Activated naive CD4-positive, alpha-beta T cell treated with anti-CD3 and anti-CD28 coated beads, Interleukin-2, amount 50 U/mL, for 16 hours (primary cell): ENCODE data around the gene NUDT3.
"Not testable (repeated sequence)": the region's sequence is repeated elsewhere in the genome, so short reads cannot be mapped to it uniquely, and the experiment has no call there.

ENCODE experiments used
- DNase-seq: peaks from one replicate; pipeline ENCODE4 v3.0.0-alpha.2; 2020

The NUDT3 gene

DNA sequence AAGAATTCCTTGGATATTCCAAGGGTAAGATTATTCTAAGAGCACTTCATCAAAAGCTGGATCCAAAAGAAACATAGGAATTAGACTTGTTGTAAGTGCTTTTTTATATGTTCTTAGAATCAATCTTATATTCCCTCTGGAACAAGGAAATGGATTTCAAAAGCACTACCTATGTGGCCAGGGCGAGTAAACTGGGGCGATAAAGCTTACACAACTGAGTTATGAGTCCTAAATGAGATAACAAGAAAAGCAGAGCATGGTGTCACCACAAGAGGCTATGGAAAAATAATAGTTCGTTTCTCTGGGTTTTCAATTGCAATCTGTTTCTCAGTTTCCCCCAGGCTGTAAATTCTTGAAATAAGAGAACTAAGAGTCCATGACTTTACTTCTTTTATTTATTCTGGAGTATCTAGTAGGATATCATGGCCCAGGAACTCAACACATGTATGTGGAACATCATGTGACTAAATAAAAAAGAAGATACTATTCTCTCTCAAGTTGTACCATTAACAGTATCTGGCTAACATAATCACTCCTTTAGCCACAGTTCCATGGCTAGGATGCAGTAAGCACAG is 51.5 kb downstream of the NUDT3 start:
- DNase-seq = no peak

DNA sequence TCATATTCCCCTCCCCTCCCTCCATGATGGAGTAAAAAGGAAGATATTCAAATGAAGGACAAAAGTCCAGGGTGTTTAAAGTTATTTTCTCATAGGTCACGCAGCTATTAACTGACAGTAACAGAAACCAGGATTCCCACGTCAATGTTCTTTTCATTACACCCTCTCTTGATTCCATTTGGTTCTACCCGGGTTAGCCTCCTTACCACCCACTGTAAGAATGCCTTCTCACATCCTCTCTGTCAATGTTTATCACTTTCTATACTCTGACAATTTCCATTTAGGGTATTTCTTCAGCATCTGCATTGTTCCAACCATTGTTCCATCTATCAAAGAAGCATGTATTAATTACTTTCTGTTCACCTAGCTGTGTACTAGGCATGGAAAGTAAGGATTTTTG is 52.1 kb downstream of the NUDT3 start:
- no peak for DNase-seq

GRCh38 chr6:34339971-34340370 is 52.5 kb downstream of the NUDT3 start:
- no peak for DNase-seq

DNA sequence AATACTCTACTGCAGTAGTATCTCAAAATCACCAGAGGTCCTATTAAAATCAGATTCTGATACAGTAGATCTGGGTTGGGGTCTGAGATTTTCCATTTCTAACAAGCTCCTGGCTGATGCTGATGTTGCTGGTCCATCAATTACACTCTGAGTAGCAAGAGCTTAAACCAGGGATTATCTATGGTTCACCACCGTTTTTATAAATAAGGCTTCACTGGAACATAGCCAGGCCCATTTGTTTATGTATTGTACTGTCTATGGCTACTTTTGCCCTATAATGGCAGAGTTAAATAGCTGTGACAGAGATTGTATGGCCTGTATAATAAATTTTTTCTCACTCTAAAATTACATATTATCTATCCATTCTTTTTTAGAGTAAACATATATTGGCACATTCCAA is 53.0 kb downstream of the NUDT3 start:
- DNase-seq = no peak

DNA sequence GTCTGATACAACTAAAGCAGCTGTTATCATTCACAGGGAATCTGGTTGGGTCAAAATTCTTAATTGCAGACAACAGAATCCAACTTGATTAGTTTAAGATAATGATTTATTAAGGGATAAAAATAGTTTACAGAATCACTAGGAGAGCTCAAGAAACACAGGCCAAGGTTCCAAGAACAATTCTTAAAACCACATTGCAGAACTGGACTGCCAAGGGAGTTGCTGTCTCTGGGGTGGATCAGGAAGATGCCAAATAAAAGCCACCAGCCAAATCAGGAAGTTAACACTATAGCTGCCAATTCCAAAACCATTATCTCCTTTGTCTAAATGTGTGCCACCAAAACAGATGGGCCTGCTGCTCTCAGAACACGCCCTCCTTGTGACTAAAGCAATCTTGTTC is 53.7 kb downstream of the NUDT3 start:
- DNase-seq = no peak

- DNase-seq = no peak
Measured at GRCh38 chr6:34338377-34338776, 54.1 kb downstream of the NUDT3 start.

- DNase-seq = no peak
Measured at GRCh38 chr6:34334796-34335416, 57.6 kb downstream of the NUDT3 start.

DNA sequence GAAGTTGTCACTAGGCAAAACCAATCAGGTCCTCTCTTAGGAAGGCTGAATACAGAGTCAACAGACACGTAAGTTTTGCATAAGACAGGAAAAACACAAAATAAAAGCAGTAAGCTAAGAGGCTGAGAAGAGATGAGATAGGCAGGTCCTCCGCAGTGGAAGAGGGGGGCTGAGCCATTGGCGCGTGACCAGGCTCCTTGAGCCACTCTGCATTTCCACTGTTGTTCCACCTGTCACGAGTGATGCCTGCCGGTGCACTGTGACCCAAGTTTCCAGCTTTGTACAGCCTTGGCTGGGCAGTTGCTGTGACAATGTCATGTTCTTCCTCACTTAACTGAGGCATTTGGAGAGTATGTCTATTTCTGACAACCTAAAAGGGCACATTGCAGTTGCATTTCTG is 58.6 kb downstream of the NUDT3 start:
- DNase-seq = no peak

GRCh38 chr6:34332251-34333198 is 59.9 kb downstream of the NUDT3 start:
- no peak for DNase-seq

GRCh38 chr6:34331371-34332050 is 61.0 kb downstream of the NUDT3 start:
- no peak for DNase-seq

DNA sequence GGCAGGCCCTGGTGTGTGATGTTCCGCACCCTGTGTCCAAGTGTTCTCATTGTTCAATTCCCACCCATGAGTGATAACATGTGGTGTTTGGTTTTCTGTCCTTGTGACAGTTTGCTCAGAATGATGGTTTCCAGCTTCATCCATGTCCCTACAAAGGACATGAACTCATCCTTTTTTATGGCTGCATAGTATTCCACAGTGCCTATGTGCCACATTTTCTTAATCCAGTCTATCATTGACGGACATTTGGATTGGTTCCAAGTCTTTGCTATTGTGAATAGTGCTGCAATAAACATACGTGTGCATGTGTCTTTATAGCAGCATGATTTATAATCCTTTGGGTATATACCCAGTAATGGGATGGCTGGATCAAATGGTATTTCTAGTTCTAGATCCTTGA is 62.7 kb downstream of the NUDT3 start:
- DNase-seq = not testable (repeated sequence)

DNA sequence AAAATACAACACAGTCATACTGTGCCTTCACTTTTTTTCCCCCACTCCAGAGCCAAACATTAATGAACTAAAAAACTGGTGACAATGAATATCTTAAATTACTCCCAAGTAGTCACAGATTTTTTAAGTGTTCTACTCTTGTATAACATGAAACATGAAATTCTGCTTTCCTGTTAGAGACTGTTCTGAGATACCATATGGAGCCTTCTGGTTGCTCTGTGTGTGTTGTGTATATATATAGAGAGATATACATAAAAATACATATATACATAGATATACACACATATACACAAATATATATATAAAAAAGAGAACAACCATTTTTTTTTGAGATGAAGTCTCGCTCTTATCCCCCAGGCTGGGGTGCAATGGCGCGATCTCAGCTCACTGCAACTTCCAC is 63.5 kb downstream of the NUDT3 start:
- DNase-seq = no peak

DNA sequence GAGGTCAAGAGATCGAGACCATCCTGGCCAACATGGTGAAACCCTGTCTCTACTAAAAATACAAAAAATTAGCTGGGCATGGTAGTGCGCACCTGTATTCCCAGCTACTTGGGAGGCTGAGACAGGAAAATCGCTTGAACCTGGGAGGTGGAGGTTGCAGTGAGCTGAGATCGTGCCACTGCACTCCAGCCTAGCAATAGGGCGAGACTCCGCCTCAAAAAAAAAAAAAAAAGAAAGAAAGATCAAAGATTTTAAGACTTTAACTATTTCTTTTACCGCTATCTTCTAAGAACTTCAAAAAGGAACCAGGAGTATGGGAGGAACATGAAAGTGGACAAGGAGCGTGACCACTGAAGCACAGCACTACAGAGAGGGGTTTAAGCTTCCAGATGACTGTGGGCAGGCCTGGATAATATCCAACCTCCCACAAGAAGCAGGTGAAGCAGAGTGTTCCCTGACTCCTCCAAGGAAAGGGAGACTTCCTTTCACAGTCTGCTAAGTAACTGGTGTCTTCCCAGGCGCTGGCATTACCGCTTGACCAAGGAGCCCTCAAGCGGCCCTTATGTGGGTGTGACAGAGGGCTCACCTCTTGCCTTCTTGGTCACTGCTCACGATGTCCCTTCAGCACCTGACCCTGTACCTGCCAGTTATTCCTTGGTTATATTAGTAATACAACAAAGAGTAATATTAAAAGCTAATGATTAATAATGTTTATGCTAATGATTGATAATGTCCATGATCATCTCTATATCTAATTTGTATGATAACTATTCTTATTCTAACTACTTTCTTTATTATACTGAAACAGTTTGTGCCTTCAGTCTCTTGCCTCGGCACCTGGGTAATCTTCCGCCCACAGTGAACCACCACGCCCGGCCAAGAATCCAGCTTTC is 64.9 kb downstream of the NUDT3 start:
- not testable (repeated sequence) for DNase-seq

- DNase-seq = no peak
Measured at GRCh38 chr6:34325633-34326032, 66.8 kb downstream of the NUDT3 start.

DNA sequence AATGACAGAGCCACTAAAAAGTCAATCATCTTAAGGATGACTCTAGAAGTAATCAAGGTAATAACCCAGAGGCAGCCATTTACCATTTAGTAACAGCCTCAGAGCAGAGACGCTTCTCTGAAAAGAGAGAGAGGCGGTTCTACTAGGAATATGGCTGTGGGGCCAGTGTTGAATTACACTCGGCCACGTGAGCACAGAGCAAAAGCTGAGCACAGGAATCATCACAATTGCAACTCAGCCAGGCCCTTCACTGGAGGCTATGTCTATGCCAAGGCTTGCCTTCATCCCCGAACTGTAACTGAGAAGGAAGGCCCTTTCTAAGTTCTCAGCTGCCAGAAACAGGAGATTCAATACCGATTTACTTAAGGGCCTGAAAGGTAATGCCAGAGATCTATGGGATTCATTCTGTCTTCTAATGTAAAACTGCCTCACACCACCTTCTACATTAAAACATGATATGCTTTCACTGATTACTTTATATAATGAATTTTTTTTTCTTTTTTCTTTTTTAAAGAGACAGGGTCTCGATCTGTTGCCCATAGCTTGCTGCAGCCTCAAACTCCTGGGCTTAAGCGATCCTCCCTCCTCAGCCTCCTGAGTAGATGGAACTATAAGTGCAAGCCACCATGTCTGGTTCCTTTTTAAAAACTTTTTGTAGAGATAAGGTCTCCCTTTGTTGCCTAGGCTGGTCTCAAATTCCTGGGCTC is 67.6 kb downstream of the NUDT3 start:
- no peak for DNase-seq

GRCh38 chr6:34324221-34324620 is 68.2 kb downstream of the NUDT3 start:
- not testable (repeated sequence) for DNase-seq

DNA sequence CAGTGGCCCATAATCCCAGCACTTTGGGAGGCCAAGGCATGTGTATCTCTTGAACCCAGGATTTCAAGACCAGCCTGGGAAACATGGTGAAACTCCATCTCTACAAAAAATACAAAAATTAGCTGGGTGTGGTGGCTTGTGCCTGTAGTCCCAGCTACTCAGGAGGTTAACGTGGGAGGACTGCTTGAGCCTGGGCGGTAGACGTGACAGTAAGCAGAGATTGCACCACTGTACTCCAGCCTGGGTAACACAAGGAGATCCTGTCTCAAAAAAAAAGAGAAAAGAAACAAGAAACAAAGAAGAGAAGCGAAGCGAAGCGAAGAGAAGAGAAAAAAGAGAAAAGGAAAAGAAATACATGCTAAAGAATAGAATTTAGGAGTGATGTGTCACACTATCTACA is 69.2 kb downstream of the NUDT3 start:
- no peak for DNase-seq

- DNase-seq = no peak
Measured at GRCh38 chr6:34322732-34323131, 69.7 kb downstream of the NUDT3 start.

DNA sequence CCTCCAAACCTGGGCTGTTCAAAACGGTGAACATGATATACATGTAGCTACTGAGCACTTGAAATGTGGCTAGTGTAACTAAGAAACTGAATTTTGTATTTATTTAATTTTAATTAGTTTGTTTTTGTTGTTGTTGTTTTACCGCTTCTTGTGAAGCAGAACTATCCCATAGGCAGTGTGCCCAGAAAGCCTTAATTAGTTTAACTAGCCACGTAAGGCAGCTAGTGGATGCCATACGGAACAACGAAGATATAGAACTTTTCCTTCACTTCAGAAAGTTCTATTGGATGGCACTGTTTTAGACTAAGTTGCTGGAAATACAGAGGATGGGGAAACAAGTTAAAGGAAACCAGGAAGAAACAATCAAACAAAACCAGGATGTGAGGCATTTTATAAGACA is 70.6 kb downstream of the NUDT3 start:
- DNase-seq = no peak

- no peak for DNase-seq
Measured at GRCh38 chr6:34319471-34319885, 73.0 kb downstream of the NUDT3 start.
